ENCODE results near the gene SMAD4. TPM values are rescaled to one million over a fixed set of nuclear protein-coding genes. Genes with fewer than 3 reads are reported as not detected.

SMAD4 gene
- 42.2 to 69.6 TPM (median 60.8 TPM) in 5 replicates for total RNA-seq (2022; extraction: Qiagen RNA extraction; ENCODE audit: low read depth)

GRCh38 chr18:51029694-51030536 lies at the start of gene SMAD4:
TSS of gene SMAD4 (plus strand) at chr18:51030213. CDS start at chr18:51047047, 16,834 bp downstream.

Other genes with a start within 250 kb of the SMAD4 start
- gene MRO, start 210.2 kb upstream of the SMAD4 start, total RNA-seq (2022; extraction: Qiagen RNA extraction; ENCODE audit: low read depth) = 0.13 to 0.26 TPM (median 0.23 TPM) in 5 replicates
- gene ME2, start 151.1 kb upstream of the SMAD4 start, total RNA-seq (2022; extraction: Qiagen RNA extraction; ENCODE audit: low read depth) = 31.8 to 42.9 TPM (median 34.9 TPM) in 5 replicates
- gene ELAC1, start 62.2 kb upstream of the SMAD4 start, total RNA-seq (2022; extraction: Qiagen RNA extraction; ENCODE audit: low read depth) = 3.7 to 5.8 TPM (median 4.5 TPM) in 5 replicates
- gene MEX3C, start 167.5 kb downstream of the SMAD4 start, total RNA-seq (2022; extraction: Qiagen RNA extraction; ENCODE audit: low read depth) = 14.9 to 22.1 TPM (median 20.6 TPM) in 5 replicates